Aortic smooth muscle cell (primary cell): ENCODE data around the gene ATG2B. TPM values are rescaled to one million over a fixed set of nuclear protein-coding genes. Genes with fewer than 3 reads are reported as not detected.

Experiments used
- total RNA-seq: library from RNA; depleted of rRNA; stranded (reverse); fragments of >200 nt; gene quantifications from 2 replicates; pipeline ENCODE4 v1.2.3, GENCODE V29; 2014

Gene ATG2B
- total RNA-seq, result 29.6 and 36.1 TPM in 2 replicates

GRCh38 chr14:96362965-96363750, at the start of gene ATG2B, which contains the start of gene GSKIP:
Gene ATG2B (minus strand): TSS chr14:96363341. CDS start chr14:96362976, 365 bp downstream.
Gene GSKIP (plus strand): TSS chr14:96363526. CDS start chr14:96382248, 18,722 bp downstream.

GRCh38 chr14:96255501-96256366, 107.4 kb downstream of the ATG2B start, which contains the start of gene BDKRB1:
Gene BDKRB1 (plus strand): TSS chr14:96256210. CDS start chr14:96263683, 7,473 bp downstream.

Other genes starting within 250 kb of the ATG2B start
- gene BDKRB2, start 158.5 kb downstream of the ATG2B start, total RNA-seq, result 0.75 and 6.5 TPM in 2 replicates
- gene BDKRB1, start 107.1 kb downstream of the ATG2B start, total RNA-seq, result 0.53 TPM in 1 of 2 replicates, not detected in the other
- gene GSKIP, start 185 bp upstream of the ATG2B start, total RNA-seq, result 20.3 and 34.1 TPM in 2 replicates
- 0.13 and 0.31 TPM in 2 replicates for gene AK7, start 28.8 kb upstream of the ATG2B start, total RNA-seq
- 66.3 and 72.0 TPM in 2 replicates for gene PAPOLA, start 139.0 kb upstream of the ATG2B start, total RNA-seq